HTERT RPE-1 (cell line): ENCODE results near the gene VAMP1.
"Not testable (repeated sequence)": the region's sequence is repeated elsewhere in the genome, so short reads cannot be mapped to it uniquely, and the experiment has no call there.

Experiments used
- in situ Hi-C: fragments of 300-500 bp; cut with MboI; formaldehyde crosslinking; loops from 4 replicates; pipeline ENCODE4 v1.14.3; 2020; ENCODE audit warnings: low sequenced_read_pairs

Gene VAMP1, protein sequence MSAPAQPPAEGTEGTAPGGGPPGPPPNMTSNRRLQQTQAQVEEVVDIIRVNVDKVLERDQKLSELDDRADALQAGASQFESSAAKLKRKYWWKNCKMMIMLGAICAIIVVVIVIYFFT

DNA sequence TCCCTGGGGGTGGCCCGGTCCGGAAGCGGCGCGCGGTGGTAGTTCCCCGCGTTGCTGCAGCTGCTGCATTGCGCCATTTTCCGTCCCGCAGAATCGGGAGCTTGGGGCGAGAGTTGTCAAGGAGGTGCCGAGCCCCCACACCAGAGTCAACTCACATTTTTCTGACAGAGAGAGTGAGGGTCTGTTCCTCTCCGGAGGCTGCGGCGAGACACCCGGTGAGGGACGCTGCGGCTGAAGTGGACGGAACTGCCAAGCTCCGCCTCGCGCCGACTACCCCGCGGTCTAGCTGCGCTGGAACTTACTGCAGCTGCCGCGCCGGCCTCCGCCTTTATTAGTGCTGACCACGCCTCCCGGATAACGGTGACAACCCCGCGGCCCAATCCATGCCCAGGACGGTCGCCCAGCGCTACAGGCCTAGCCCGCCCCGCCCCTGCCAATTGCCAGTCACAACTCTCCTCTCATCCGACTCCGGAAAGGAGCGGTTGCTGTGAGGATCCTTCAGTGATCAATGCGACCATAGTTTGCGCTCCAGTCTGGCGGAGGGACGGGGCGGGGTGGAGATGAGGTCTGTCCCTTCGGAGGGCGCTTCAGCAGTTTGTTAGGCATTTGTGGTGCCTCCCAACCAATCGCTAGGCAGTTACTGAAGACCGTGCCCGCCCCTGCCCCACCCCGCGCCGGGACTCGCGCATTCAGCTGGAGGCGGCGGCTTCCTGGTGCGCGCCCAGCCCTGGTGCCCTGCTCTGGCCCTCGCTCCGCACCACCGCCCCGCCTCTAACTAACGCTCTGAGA lies at the start of gene VAMP1:
TSS of gene VAMP1 (minus strand) at position 303 of the 789 bp plus-strand sequence. CDS start at position 157, 146 bp downstream.
- in situ Hi-C loops: no loop called here

DNA sequence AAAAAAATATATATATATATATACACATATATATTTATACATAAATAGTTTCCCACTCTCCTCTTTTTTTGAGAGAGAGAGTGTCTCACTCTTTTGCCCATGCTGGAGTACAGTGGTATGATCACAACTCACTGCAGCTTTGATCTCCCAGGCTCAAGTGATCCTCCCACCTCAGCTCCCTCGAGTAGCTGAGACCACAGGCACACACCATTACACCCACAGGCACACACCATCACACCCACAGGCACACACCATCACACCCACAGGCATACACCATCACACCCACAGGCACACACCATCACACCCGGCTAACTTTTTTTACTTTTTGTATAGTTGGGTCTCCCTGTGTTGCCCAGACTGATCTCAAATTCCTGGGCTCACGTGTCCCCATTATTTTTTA lies 49.7 kb upstream of the VAMP1 start:
- in situ Hi-C loops: no loop called here

DNA sequence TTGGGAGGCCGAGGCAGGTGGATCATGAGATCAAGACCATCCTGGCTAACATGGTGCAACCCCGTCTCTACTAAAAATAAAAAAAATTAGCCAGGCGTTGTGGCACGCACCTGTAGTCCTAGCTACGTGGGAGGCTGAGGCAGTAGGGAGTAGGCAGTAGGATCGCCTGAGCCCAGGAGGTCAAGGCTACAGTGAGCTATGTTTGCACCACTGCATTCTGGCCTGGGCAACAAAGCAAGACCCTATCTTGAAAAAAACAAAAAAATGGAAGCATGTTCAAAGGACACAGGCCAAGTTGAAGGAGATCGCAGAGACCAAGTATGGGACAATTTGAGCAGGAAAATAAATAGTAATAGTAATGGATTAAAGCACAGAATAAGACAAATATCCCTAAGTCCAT lies 37.6 kb upstream of the VAMP1 start:
- in situ Hi-C loops: no loop called here

DNA sequence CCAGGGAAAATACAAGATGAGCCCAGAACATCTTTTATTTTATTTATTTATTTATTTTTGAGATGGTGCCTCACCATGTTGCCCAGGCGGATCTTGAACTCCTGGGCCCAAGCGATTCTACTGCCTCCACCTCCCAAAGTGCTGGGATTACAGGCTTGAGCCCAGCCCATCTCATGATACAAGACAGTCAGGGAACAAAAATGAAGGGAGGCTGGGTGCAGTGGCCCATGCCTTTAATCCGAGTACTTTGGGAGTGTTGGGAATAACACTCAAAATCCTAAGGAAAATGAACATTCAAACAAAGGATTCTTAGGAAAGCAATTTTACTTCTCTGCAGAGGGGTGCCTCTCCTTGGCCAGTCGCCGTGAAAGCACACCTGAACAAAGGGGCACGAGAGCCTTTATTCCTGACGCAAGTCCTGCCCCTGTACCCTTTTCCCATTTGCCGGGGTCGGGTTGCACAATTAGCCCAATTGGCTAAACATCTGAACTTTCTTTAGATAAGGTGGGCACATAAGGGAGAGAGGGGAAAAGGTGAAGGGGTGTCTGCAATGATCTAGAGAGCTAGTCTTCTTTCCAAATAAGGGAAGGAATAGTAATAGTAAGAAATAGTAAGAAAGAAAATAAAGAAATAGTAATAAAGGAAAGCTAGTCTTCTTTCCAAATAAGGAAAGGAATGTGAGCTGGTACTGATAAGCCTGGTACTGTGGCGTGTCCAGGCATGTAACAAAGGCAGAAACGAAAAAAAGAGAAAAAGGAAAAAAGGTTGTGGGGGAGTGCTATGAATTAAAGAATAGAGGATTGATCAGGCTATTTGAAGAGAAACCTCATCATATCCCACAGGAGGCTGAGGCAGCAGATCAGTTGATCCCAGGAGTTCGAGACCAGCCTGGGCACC lies 36.9 kb upstream of the VAMP1 start:
- in situ Hi-C loops: no loop called here

DNA sequence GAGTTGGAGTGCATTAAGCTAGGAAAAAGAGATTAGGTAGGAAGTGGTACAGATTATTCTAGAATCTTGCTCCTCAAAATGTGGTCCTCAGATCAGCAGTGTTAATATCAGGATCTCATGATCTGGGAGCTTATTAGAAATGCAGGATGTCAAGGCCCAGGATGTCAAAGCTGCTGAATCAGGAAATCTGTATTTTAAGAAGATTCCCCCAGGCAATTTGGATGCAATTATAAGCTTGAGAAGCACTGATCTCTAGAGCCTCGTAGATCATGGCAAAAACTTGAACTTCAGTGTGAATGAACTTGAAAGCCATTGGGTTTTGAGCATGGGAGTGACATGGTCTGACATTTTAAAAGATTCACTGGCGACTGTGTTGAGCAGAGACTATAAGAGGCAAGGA lies 30.0 kb upstream of the VAMP1 start:
- in situ Hi-C loops: no loop called here

DNA sequence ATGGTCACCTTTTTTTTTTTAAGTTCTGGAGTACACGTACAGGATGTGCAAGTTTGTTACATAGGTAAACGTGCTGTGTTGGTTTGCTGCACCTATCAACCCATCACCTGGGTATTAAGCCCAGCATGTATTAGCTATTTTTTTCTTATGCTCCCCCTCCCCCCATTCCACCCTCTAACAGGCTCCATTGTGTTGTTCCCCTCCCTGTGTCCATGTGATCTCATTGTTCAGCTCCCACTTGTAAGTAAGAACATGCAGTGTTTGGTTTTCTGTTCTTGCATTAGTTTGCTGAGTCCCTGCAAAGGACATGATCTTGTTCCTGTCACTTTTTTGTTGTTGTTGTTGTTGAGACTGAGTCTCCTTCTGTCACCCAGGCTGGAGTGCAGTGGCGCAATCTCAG lies 26.8 kb upstream of the VAMP1 start:
- in situ Hi-C loops: not testable (repeated sequence)

DNA sequence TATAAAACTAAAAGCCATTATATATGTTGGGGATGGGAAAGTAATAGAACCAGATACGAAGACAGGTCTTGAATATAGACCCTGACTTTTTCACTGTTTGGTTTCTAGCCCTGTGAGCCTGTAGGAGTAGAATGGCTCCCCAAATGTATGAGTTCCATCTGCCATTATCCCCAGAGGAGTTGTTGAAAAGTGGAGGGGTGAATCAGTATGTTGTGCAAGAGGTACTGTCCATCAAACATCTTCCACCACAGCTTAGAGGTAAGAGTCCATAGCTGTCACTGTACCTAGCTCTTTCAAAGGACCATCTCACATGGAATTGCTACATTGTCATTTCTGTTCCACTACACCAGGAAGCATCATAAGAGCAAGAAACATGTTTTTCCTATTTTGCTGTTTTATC lies 24.5 kb upstream of the VAMP1 start:
- in situ Hi-C loops: no loop called here

DNA sequence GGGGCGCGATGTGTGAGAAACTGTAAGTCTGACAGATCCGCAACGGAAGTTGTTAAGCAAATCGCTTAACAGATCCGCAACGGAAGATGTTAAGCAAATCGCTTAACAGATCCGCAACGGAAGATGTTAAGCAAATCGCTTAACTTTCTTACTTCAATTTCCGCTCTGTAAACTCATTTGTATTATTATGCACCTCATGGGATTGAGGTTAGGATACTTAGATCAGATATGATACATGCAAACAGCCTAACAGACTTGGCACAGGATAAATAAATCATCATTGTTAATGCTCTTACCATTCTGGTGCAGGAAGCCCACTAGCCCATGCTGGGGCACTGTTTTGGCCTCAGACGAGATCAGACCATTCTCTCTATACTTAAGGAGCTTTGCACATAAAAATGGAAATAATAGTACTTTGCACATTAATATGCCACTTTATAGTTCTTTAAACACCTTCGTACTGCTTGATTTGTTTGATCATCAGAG lies 23.8 kb upstream of the VAMP1 start:
- in situ Hi-C loops: no loop called here

DNA sequence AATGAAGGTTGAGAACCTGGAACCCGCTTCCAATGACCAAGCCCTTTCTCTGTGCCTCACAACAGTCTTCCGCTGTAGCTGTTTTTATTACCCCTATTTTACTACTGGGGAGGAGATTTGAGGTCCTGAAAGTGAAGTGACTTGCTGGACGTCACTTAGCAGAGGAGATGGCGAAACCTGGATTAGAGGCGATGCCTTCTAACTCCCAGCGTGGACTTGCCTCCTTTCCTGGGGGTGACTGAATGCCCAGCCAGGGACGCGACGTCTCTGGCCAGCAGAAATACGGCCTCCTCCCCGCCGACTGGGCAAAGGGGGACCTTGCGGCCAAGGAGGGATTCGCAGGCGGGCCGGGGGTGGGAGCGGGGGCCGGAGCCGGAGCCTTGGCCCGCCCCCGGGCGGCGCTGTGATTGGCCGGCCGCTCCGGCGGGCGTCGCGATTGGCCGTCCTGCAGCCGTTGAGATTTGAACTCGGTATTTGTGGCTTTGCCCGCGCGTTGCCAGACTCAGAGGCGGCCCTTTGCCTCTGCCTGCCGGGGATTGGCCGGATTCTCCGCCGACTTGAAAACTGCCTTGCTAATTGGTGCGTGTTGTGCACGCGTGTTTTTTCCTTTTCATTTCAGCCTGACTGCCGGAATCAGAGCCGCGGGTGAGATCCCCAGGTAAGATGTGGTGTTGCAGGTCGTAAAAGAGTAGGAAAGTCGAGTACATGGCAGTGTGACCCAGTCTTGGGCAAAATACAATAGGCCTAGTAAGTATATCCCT lies 23.2 kb upstream of the VAMP1 start, which contains the start of gene NCAPD2:
TSS of gene NCAPD2 (plus strand) at position 606 of the 761 bp plus-strand sequence. CDS start 997 bp downstream, outside the sequence.
- in situ Hi-C loops: no loop called here

DNA sequence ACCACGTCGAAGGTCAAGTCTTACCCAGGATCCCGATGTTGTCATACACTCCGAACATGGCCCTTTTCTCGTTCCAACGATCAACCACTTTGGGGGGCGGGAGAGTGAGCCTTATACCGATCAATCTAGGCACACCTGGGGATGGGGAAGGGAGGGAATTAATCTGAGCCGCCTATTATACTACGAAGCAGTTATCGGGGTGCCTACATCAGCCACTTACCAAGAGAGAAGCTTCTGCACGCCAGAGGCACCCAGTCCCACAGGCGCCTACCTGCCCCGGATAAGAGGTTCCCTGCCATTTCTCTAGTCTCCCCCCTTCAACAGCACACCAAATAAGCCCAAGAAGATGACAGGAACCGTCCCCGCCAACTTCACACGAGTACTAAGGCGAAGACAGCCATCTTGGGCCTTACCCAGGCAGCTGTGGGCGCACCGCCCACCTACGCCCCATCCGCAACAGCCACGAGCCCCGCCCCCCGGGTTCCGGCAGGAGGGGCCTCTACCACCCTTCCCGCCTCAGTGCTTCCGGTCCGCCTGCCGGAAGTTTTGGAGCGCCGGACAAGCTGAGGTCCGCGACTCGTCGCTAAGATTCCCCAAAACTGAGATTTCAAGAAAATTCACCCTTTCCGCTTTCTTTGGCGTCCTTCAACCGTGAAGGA lies 22.5 kb upstream of the VAMP1 start, which contains the start of gene MRPL51:
TSS of gene MRPL51 (minus strand) at position 425 of the 659 bp plus-strand sequence. CDS start at position 299, 126 bp downstream.
- in situ Hi-C loops: no loop called here

DNA sequence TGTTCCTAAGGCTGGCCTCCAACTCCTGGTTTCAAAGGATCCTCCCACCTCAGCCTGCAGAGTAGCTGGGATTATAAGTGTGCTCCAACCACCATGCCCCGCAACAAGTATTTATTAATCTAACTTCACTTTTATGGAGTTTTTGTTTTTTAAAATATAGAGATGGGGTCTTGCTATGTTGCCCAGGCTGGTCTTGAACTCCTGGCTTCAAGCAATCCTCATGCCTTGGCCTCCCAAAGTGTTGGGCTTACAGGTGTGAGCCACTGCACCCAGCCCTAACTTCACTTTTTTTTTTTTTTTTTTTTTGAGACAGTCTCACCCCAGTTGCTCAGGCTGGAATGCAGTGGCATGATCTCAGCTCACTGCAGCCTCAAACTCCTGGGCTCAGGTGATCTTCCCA lies 20.2 kb upstream of the VAMP1 start:
- in situ Hi-C loops: not testable (repeated sequence)

DNA sequence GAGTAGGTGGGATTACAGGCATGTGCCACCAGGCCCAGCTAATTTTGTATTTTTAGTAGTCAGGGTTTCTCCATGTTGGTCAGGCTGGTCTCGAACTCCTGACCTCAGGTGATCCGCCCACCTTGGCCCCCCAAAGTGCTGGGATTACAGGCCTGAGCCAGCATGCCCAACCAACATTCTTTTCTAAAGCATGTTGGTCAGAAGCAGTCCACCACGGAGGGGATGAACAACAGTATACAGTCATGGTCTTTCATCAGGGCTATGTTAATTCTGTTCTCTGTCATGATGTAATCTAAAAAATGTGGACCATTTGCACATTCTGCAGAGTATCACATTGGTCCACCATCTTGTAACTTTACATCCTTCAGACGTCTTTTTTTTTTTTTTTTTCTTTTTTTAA lies 19.0 kb upstream of the VAMP1 start:
- in situ Hi-C loops: no loop called here

DNA sequence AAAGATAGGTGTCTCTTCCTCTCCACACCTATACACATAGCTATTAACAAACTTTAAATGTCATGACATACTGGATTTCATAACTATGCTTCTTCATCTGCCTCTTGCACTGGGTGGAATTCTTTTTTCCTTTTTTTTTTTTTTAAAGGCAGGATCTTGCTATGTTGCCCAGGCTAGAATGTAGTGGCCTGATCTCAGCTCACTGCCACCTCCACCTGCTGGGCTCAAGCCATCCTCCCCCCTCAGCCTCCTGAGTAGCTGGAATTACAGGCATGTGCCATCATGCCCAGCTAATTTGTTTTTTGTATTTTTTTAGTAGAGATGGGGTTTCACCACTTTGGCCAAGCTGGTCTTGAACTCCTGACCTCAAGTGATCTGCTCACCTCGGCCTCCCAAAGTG lies 17.8 kb upstream of the VAMP1 start:
- in situ Hi-C loops: no loop called here

DNA sequence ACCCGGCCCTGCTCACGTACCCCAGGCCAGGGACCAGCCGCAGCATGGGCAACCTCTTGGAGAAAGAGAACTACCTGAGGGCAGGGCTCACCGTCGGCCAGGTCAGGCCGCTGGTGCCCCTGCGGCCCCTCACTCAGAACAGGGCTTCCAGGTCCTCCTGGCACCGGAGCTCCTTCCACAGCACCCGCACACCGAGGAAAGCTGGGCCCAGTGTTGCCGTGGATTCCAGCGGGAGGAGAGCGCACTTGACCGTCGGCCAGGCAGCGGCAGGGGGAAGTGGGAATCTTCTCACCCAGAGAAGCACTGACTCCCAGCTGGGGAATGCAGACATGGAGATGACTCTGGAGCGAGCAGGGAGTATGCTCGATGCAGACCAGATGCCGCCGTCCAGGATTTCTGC lies 7.9 kb upstream of the VAMP1 start:
- in situ Hi-C loops: no loop called here

DNA sequence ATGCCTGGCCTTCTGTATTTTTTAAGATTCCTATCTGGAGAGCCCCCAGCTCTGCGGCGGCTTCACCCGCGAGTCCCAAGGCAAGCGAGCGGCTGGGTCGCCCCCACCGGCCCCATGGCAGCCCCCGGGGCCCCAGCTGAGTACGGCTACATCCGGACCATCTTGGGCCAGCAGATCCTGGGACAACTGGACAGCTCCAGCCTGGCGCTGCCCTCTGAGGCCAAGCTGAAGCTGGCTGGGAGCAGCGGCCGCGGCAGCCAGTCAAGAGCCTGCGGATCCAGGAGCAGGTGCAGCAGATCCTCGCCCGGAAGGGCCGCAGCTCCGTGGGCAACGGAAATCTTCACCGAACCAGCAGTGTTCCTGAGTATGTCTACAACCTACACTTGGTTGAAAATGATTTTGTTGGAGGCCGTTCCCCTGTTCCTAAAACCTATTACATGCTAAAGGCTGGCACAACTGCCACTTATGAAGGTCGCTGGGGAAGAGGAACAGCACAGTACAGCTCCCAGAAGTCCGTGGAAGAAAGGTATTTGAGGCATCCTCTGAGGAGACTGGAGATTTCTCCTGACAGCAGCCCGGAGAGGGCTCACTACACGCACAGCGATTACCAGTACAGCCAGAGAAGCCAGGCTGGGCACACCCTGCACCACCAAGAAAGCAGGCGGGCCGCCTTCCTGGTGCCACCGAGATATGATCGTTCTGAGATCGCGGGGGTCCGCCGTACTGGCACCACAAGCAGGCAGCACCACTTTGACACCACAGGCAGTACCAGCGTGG lies 7.3 kb upstream of the VAMP1 start:
- in situ Hi-C loops: not testable (repeated sequence)

DNA sequence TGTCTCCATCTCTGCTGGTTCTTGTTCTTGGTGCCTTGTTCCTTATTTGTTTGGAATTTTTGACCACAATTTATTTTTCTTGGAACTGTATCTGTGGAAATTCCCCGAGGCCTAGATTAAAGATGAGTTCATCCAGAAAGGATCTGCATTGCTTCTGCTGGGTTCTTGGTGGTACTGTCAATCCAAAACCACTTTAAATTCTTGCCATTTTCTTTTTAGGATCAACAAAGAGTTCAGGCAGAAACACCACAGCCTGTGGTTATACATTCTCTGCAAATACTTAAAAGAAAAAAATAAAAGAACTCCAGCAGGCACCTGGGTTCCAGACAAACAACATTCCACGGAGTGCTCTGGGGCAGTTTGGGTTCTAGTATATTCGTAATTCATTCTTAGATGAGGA lies 6.0 kb upstream of the VAMP1 start:
- in situ Hi-C loops: no loop called here

DNA sequence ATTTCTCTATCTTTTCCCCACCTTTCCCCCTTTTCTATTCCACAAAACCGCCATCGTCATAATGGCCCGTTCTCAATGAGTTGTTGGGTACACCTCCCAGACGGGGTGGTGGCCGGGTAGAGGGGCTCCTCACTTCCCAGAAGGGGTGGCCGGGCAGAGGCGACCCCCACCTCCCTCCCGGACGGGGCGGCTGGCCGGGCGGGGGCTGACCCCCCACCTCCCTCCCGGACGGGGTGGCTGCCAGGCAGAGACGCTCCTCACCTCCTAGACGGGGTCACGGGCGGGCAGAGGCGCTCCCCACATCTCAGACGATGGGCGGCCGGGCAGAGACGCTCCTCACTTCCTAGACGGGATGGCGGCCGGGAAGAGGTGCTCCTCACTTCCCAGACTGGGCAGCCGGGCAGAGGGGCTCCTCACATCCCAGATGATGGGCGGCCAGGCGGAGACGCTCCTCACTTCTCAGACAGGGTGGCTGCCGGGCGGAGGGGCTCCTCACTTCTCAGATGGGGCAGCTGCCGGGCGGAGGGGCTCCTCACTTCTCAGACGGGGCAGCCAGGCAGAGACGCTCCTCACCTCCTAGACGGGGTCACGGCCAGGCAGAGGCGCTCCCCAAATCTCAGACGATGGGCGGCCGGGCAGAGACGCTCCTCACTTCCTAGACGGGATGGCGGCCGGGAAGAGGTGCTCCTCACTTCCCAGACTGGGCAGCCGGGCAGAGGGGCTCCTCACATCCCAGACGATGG lies 4.9 kb upstream of the VAMP1 start:
- in situ Hi-C loops: not testable (repeated sequence)

DNA sequence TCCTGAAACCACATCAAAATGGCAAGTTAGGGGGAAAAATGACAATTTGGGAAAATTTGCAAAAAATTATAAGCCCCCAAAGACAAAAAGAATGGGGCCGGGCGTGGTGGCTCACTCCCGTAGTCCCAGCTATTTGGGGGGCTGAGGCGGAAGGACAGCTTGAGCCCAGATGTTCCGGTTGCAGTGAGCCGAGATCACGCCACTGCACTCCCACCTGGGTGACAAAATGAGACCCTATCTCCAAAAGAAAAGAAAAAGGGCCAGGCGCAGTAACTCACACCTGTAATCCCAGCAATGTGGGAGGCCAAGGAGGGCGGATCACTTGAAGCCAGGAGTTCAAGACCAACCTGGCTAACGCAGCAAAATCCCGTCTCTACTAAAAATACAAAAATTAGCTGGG lies 2.0 kb upstream of the VAMP1 start:
- in situ Hi-C loops: no loop called here

DNA sequence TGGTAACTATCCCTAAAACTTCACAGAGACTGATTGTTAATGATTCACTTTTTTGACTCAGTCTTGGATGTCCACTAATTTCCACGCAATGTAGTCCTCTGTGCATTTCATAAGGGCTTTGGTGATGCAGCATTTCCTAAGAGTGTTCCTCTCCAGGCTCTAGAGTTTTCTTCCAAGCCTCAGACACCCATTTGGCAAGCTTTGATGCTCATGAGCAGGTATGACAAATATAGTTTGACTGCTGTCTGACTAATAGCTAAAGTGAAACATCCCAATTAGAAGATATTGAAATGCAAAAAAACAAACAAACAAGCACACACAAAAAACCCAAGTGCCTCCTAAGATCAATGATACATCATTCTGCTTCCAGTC lies 1.5 kb upstream of the VAMP1 start:
- in situ Hi-C loops: no loop called here
